B cell (primary cell): Measurements from ENCODE around the gene FRK. TPM values are rescaled to one million over a fixed set of nuclear protein-coding genes. Genes with fewer than 3 reads are reported as not detected.
"Not testable (repeated sequence)": the region's sequence is repeated elsewhere in the genome, so short reads cannot be mapped to it uniquely, and the experiment has no call there.

Experiments
- ATAC-seq: fragments of 200-7000 bp; cut with Tn5 transposase; one replicate; pipeline ENCODE4 v1.10.0; 2021; ENCODE audit warnings: low read depth, mild to moderate bottlenecking, moderate number of reproducible peaks, moderate library complexity
- CTCF ChIA-PET: fragments of 350-600 bp; sonication (Branson Sonifier 250); formaldehyde crosslinking; loops from one replicate; lab custom pipeline; 2021; ENCODE audit warnings: antibody characterized with exemption, inconsistent platforms; lab: Charles Lee
- POLR2A ChIA-PET: fragments of 350-600 bp; sonication (Branson Sonifier 250); formaldehyde crosslinking; loops from one replicate; lab custom pipeline; 2021; ENCODE audit warnings: antibody characterized with exemption; lab: Charles Lee
- DNase-seq: peaks from one replicate; pipeline ENCODE4 v3.0.0; 2013
- H2AFZ ChIP-seq: 2 replicates; pipeline ENCODE4 v1.6.1; 2012; ENCODE audit warnings: mild to moderate bottlenecking, low read depth, low read length; ENCODE audit not compliant: insufficient read depth, poor library complexity, severe bottlenecking
- H3K27ac ChIP-seq, 2 donors: 1 replicate in 1 of 2; 2 replicates in 1 of 2; pipeline ENCODE4 v1.5.1; 2012 to 2013; ENCODE audit warnings: low read length in 2 of 2, mild to moderate bottlenecking in 2 of 2, moderate library complexity in 1 of 2
- H3K27me3 ChIP-seq, 4 experiments: fragments of 200-600 bp in 1 of 4; sonication (generic) in 1 of 4; replicated peaks in 1 of 4; 1 replicate in 2 of 4; 2 replicates in 2 of 4; pipeline versions ENCODE4 v1.6.1 to v1.7.0; 2013 to 2016; ENCODE audit warnings: low read length in 3 of 4, mild to moderate bottlenecking in 2 of 4, mixed read lengths in 1 of 4, moderate library complexity in 1 of 4; ENCODE audit not compliant: insufficient read depth in 4 of 4, control insufficient read depth in 3 of 4; ENCODE audit errors: control extremely low read depth in 1 of 4
- H3K36me3 ChIP-seq, 2 experiments: replicated peaks in 1 of 2; 1 replicate in 1 of 2; 2 replicates in 1 of 2; pipeline versions ENCODE4 v1.6.1 to v1.7.1; 2013; ENCODE audit warnings: low read length in 1 of 2; ENCODE audit not compliant: insufficient read depth in 2 of 2, control insufficient read depth in 1 of 2; ENCODE audit errors: control extremely low read depth in 1 of 2, extremely low read depth in 1 of 2
- H3K4me1 ChIP-seq, 2 donors: fragments of 200-600 bp in 1 of 2; sonication (generic) in 1 of 2; 1 replicate in 1 of 2; 2 replicates in 1 of 2; pipeline versions ENCODE4 v1.5.1 to v1.6.1; 2013 to 2017; ENCODE audit warnings: low read length in 2 of 2; ENCODE audit not compliant: control insufficient read depth in 2 of 2, insufficient read depth in 2 of 2
- H3K4me2 ChIP-seq: replicated peaks from 2 replicates; pipeline ENCODE3; 2012; ENCODE audit warnings: mild to moderate bottlenecking, low read depth, low read length; ENCODE audit not compliant: poor library complexity, severe bottlenecking
- H3K4me3 ChIP-seq, 5 experiments: fragments of 200-600 bp in 1 of 5; sonication (generic) in 1 of 5; 1 replicate in 3 of 5; 2 replicates in 2 of 5; pipeline versions ENCODE4 v1.5.1 to v1.7.0; 2011 to 2016; ENCODE audit warnings: low read length in 4 of 5, mild to moderate bottlenecking in 4 of 5, low read depth in 2 of 5, control low read depth in 1 of 5, moderate library complexity in 1 of 5; ENCODE audit not compliant: insufficient read depth in 1 of 5; ENCODE audit errors: control extremely low read depth in 1 of 5, extremely low read depth in 1 of 5
- H3K79me2 ChIP-seq: fragments of 200-600 bp; sonication (generic); one replicate; pipeline ENCODE4 v1.6.0; 2016; ENCODE audit warnings: low read length; ENCODE audit not compliant: control insufficient read depth, insufficient read depth
- H3K9ac ChIP-seq: fragments of 200-600 bp; sonication (generic); 2 replicates; pipeline ENCODE4 v1.6.1; 2017; ENCODE audit warnings: mild to moderate bottlenecking, low read length, moderate library complexity
- H3K9me3 ChIP-seq, 3 donors: one replicate each; pipeline versions ENCODE4 v1.6.1 to v1.7.1; 2013; ENCODE audit warnings: low read length in 2 of 3; ENCODE audit not compliant: control insufficient read depth in 2 of 3, insufficient read depth in 1 of 3; ENCODE audit errors: control extremely low read depth in 1 of 3
- H4K20me1 ChIP-seq: 2 replicates; pipeline ENCODE4 v1.6.0; 2012; ENCODE audit warnings: mild to moderate bottlenecking, low read length; ENCODE audit not compliant: insufficient read depth, control insufficient read depth, poor library complexity, severe bottlenecking
- H3K27ac Mint-ChIP-seq: one replicate; pipeline ENCODE4 v1.8.0; 2021; ENCODE audit warnings: mixed read lengths
- H3K27me3 Mint-ChIP-seq: one replicate; pipeline ENCODE4 v1.8.0; 2021; ENCODE audit warnings: mixed read lengths
- H3K4me1 Mint-ChIP-seq: one replicate; pipeline ENCODE4 v1.8.0; 2021; ENCODE audit warnings: mixed read lengths
- H3K4me3 Mint-ChIP-seq: one replicate; pipeline ENCODE4 v1.8.0; 2021; ENCODE audit warnings: mixed read lengths
- H3K9me3 Mint-ChIP-seq: one replicate; pipeline ENCODE4 v1.8.0; 2022; ENCODE audit warnings: mixed read lengths; ENCODE audit not compliant: insufficient read depth
- EZH2 ChIP-seq: IDR thresholded peaks from 2 replicates; pipeline ENCODE4 v1.6.1; 2012; ENCODE audit warnings: borderline replicate concordance, low read depth, mild to moderate bottlenecking, moderate library complexity, low read length; ENCODE audit not compliant: insufficient read depth, poor library complexity, severe bottlenecking
- WGBS: methylation state at CpG from one replicate; pipeline ENCODE4 v1.1.5; 2013; ENCODE audit warnings: missing lambda C conversion rate; ENCODE audit not compliant: insufficient coverage; 5-methylcytosine and 5-hydroxymethylcytosine counted together
- intact Hi-C: fragments of 100-400 bp; cut with micrococcal nuclease; formaldehyde crosslinking; loops from one replicate; pipeline ENCODE4 v1.10.0; 2022
- polyA plus RNA-seq: library from polyadenylated mRNA; depleted of rRNA; stranded (reverse); fragments of >200 nt; gene quantifications from 2 replicates; pipeline ENCODE4 v1.2.3, GENCODE V29; 2012
- total RNA-seq, 2 donors: library from RNA; stranded (reverse); fragments of 120-200 nt in 1 of 2; gene quantifications; 1 replicate in 1 of 2; 2 replicates in 1 of 2; pipeline versions ENCODE4 v1.2.3 to v1.2.4, GENCODE V29; 2013 to 2022
- TF ChIP-seq, protein P1 (sequence below): fragments of 200-600 bp; IDR thresholded peaks from one replicate; pipeline ENCODE4 v1.8.0; 2022; ENCODE audit warnings: antibody characterized with exemption, mild to moderate bottlenecking

FRK gene
- total and polyA plus RNA-seq, 2 donors (not counting 1 experiment from before 2014, with no cell fraction given) = 0.01 to 0.07 TPM

DNA sequence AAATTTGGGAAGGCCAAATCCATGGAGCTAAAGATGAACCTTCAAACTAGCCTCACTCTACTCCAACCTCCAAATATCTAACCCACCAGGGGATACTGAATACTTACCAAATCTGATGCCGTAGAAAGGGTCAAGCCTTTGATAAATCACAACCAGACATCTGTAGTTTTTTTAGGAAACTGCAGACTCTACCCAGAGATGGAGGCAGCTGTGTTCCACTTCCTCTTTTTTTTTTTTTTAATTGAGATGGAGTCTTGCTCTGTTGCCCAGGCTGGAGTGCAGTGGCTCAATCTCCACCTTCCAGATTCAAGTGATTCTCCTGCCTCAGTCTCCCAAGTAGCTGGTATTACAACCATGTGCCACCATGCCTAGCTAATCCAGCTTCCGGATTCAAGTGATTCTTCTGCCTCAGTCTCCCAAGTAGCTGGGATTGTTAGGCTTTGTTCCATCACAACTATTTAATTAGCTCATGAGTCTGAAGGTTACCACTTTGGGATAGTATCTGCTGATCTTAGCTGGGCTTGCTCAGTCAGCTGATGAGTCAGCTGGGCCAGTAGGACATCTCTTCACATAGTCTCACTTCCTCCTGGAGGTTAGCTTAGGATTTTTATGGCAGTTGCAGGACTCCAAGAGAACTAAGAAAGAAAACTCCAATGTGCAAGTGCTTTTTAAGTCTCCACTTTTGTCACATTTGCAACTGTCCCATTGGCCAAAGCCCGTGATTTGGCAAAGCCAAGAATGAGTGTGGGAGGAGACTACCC lies 13.3 kb downstream of the FRK start:
- peak overlapping the region; percentile 22 for H3K4me2 ChIP-seq
- ChIA-PET POLR2A (no interaction called here), CTCF (interaction anchor here (1.3 kb wide), 1 partner anchor 36 kb away, joined by 4 read pairs; no protein-coding TSS in a partner anchor)
- intact Hi-C loops = no loop called here
- whole genome bisulfite sequencing = 13% methylated on average over 1 of the region's 3 CpGs
- no peak overlapping the region for H3K4me3 ChIP-seq
- H3K27ac ChIP-seq = no peak overlapping the region
- ATAC-seq (peak; percentile 14), DNase-seq (peak; percentile 9)
- H3K27ac Mint-ChIP-seq = no peak overlapping the region
- peaks cover 8 to 9% of the 10 kb centered on the region in 2 donors for H3K4me1 ChIP-seq
- peaks cover 8% of the 10 kb centered on the region for H3K27me3 Mint-ChIP-seq
- no peaks in the 10 kb centered on the region for H3K9me3 Mint-ChIP-seq
- peaks cover 0 to 3% (median 0%) of the 10 kb centered on the region in 4 experiments for H3K27me3 ChIP-seq
- H3K4me3 Mint-ChIP-seq = no peak overlapping the region
- peaks cover 4% of the 10 kb centered on the region for H3K4me1 Mint-ChIP-seq
- H3K79me2 ChIP-seq = no peaks in the 10 kb centered on the region
- TF ChIP-seq, protein P1, sequence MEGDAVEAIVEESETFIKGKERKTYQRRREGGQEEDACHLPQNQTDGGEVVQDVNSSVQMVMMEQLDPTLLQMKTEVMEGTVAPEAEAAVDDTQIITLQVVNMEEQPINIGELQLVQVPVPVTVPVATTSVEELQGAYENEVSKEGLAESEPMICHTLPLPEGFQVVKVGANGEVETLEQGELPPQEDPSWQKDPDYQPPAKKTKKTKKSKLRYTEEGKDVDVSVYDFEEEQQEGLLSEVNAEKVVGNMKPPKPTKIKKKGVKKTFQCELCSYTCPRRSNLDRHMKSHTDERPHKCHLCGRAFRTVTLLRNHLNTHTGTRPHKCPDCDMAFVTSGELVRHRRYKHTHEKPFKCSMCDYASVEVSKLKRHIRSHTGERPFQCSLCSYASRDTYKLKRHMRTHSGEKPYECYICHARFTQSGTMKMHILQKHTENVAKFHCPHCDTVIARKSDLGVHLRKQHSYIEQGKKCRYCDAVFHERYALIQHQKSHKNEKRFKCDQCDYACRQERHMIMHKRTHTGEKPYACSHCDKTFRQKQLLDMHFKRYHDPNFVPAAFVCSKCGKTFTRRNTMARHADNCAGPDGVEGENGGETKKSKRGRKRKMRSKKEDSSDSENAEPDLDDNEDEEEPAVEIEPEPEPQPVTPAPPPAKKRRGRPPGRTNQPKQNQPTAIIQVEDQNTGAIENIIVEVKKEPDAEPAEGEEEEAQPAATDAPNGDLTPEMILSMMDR = no peak
- TF ChIP-seq EZH2 = no peak
- no peaks in the 10 kb centered on the region for H3K36me3 ChIP-seq
- H2AFZ ChIP-seq = no peak overlapping the region
- H3K9me3 ChIP-seq = no peaks in the 10 kb centered on the region
- no peak overlapping the region for H3K9ac ChIP-seq
- no peaks in the 10 kb centered on the region for H4K20me1 ChIP-seq

DNA sequence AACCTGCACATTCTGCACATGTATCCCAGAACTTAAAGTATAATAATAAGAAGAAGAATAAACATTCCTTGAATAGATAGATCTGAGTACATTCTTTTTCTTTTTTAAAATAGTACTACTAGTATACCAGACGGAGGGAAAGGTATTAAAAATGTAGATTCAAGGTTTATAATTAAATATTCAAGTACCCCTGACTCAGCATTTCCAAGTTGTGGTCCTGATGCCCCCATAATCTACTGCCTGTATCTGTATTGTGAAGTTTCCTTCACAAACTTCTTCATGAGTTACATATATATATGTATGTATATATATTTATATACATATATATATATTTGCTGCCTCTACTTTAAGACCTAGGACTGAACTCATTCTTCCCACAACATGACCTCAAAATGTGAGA lies 14.0 kb downstream of the FRK start:
- intact Hi-C loops = no loop called here
- Histone ChIP-seq H3K36me3 (no peaks in the 10 kb centered on the region), H2AFZ (no peak overlapping the region), H3K4me1 (peaks cover 8 to 9% of the 10 kb centered on the region in 2 donors), H3K27me3 (peaks cover 0 to 3% (median 0%) of the 10 kb centered on the region in 4 experiments), H3K27ac (no peak overlapping the region), H3K9ac (no peak overlapping the region), H4K20me1 (no peaks in the 10 kb centered on the region), H3K79me2 (no peaks in the 10 kb centered on the region), H3K4me2 (no peak overlapping the region), H3K9me3 (peaks cover 0 to 5% (median 2%) of the 10 kb centered on the region in 3 donors), H3K4me3 (no peak overlapping the region)
- H3K4me1 Mint-ChIP-seq = peaks cover 4% of the 10 kb centered on the region
- TF ChIP-seq EZH2 = no peak
- no peak overlapping the region for H3K27ac Mint-ChIP-seq
- ChIA-PET CTCF (no interaction called here), POLR2A (no interaction called here)
- no peak overlapping the region for H3K4me3 Mint-ChIP-seq
- ATAC-seq = no peak
- DNase-seq = no peak
- no peaks in the 10 kb centered on the region for H3K9me3 Mint-ChIP-seq
- no CpG with 5 or more reads among the region's 1 CpG for WGBS
- peaks cover 7% of the 10 kb centered on the region for H3K27me3 Mint-ChIP-seq

DNA sequence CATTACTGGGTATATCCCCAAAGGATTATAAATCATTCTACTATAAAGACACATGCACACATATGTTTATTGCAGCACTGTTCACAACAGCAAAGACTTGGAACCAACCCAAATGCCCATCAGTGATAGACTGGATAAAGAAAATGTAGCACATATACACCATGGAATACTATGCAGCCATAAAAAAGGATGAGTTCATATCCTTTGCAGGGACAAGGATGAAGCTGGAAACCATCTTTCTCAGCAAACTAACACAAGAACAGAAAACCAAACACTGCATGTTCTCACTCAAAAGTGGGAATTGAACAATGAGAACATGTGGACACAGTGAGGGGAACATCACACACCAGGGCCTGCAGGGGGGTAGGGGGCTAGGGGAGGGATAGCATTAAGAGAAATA lies 14.4 kb downstream of the FRK start:
- H2AFZ ChIP-seq, DNase-seq, CTCF ChIA-PET, H3K27me3 Mint-ChIP-seq, ATAC-seq, POLR2A ChIA-PET, H3K36me3 ChIP-seq, H3K27ac Mint-ChIP-seq, intact Hi-C loops, H3K4me3 Mint-ChIP-seq, H3K27me3 ChIP-seq, H3K9me3 ChIP-seq, H3K4me2 ChIP-seq, H3K4me3 ChIP-seq, H4K20me1 ChIP-seq, H3K4me1 ChIP-seq, H3K9me3 Mint-ChIP-seq, H3K27ac ChIP-seq, H3K79me2 ChIP-seq, H3K9ac ChIP-seq, H3K4me1 Mint-ChIP-seq: not testable (repeated sequence)
